HEK293 (cell line): ENCODE results near the gene FUT6.

ENCODE experiments used
- ATF2 ChIP-seq: fragments of 450-650 bp; formaldehyde crosslinking; IDR thresholded peaks from 2 replicates; pipeline ENCODE4 v1.5.1; 2016; ENCODE audit warnings: missing biosample characterization, missing genetic modification characterization, low read depth
- KLF1 ChIP-seq: fragments of 450-650 bp; formaldehyde crosslinking; IDR thresholded peaks from 2 replicates; pipeline ENCODE4 v1.5.1; 2016; ENCODE audit warnings: missing biosample characterization, missing genetic modification characterization
- KLF17 ChIP-seq: fragments of 450-650 bp; formaldehyde crosslinking; IDR thresholded peaks from 2 replicates; pipeline ENCODE4 v1.5.1; 2016; ENCODE audit warnings: missing biosample characterization, missing genetic modification characterization
- REST ChIP-seq: fragments of 450-650 bp; formaldehyde crosslinking; IDR thresholded peaks from 2 replicates; pipeline ENCODE4 v1.5.1; 2016; ENCODE audit warnings: missing biosample characterization, missing genetic modification characterization
- SCRT2 ChIP-seq: fragments of 450-650 bp; formaldehyde crosslinking; IDR thresholded peaks from 2 replicates; pipeline ENCODE4 v1.5.1; 2016; ENCODE audit warnings: missing biosample characterization, missing genetic modification characterization
- SP3 ChIP-seq: fragments of 450-650 bp; formaldehyde crosslinking; IDR thresholded peaks from 2 replicates; pipeline ENCODE4 v1.5.1; 2016; ENCODE audit warnings: missing biosample characterization, missing genetic modification characterization
- ZBTB20 ChIP-seq: fragments of 450-650 bp; formaldehyde crosslinking; IDR thresholded peaks from 2 replicates; pipeline ENCODE4 v1.5.1; 2016; ENCODE audit warnings: missing biosample characterization, missing genetic modification characterization
- ZNF175 ChIP-seq: fragments of 450-650 bp; formaldehyde crosslinking; IDR thresholded peaks from 2 replicates; pipeline ENCODE4 v1.5.1; 2016; ENCODE audit warnings: missing biosample characterization, missing genetic modification characterization
- ZNF2 ChIP-seq: fragments of 450-650 bp; formaldehyde crosslinking; IDR thresholded peaks from 2 replicates; pipeline ENCODE4 v1.5.1; 2016; ENCODE audit warnings: missing biosample characterization, missing genetic modification characterization
- ZNF341 ChIP-seq: fragments of 450-650 bp; formaldehyde crosslinking; IDR thresholded peaks from 2 replicates; pipeline ENCODE4; 2016; ENCODE audit warnings: low read depth, missing biosample characterization, missing genetic modification characterization
- ZNF391 ChIP-seq: fragments of 450-650 bp; formaldehyde crosslinking; IDR thresholded peaks from 2 replicates; pipeline ENCODE4 v1.5.1; 2016; ENCODE audit warnings: low read depth, missing biosample characterization, missing genetic modification characterization, borderline replicate concordance
- ZNF514 ChIP-seq: fragments of 450-650 bp; formaldehyde crosslinking; IDR thresholded peaks from 2 replicates; pipeline ENCODE4 v1.5.1; 2016; ENCODE audit warnings: missing biosample characterization, missing genetic modification characterization
- ZNF580 ChIP-seq: fragments of 450-650 bp; formaldehyde crosslinking; IDR thresholded peaks from 2 replicates; pipeline ENCODE4 v1.5.1; 2016; ENCODE audit warnings: missing biosample characterization, missing genetic modification characterization
- ZNF600 ChIP-seq: fragments of 450-650 bp; formaldehyde crosslinking; IDR thresholded peaks from 2 replicates; pipeline ENCODE4 v1.5.1; 2016; ENCODE audit warnings: missing biosample characterization, missing genetic modification characterization
- ZNF610 ChIP-seq: fragments of 450-650 bp; formaldehyde crosslinking; IDR thresholded peaks from 2 replicates; pipeline ENCODE4 v1.5.1; 2016; ENCODE audit warnings: missing biosample characterization, missing genetic modification characterization, borderline replicate concordance
- ZNF639 ChIP-seq: fragments of 450-650 bp; formaldehyde crosslinking; IDR thresholded peaks from 2 replicates; pipeline ENCODE4 v1.5.1; 2016; ENCODE audit warnings: missing biosample characterization, missing genetic modification characterization
- ZNF692 ChIP-seq: fragments of 450-650 bp; formaldehyde crosslinking; IDR thresholded peaks from 2 replicates; pipeline ENCODE4 v1.5.1; 2016; ENCODE audit warnings: missing biosample characterization, missing genetic modification characterization
- ZNF76 ChIP-seq: fragments of 450-650 bp; formaldehyde crosslinking; IDR thresholded peaks from 2 replicates; pipeline ENCODE4; 2016; ENCODE audit warnings: low read depth, missing biosample characterization, missing genetic modification characterization, borderline replicate concordance
- ZXDB ChIP-seq: fragments of 450-650 bp; formaldehyde crosslinking; IDR thresholded peaks from 2 replicates; pipeline ENCODE4 v1.5.1; 2016; ENCODE audit warnings: missing biosample characterization, missing genetic modification characterization
- TF ChIP-seq, protein P1 (sequence below): fragments of 450-650 bp; formaldehyde crosslinking; IDR thresholded peaks from 2 replicates; pipeline ENCODE4 v1.5.1; 2017; ENCODE audit warnings: missing biosample characterization, missing genetic modification characterization
- TF ChIP-seq, protein P2 (sequence below): fragments of 450-650 bp; formaldehyde crosslinking; IDR thresholded peaks from 2 replicates; pipeline ENCODE4 v1.5.1; 2016; ENCODE audit warnings: missing biosample characterization, missing genetic modification characterization

FUT6 gene

GRCh38 chr19:5790559-5791520 is 48.7 kb downstream of the FUT6 start, which contains the start of gene DUS3L (continued):
- TF ChIP-seq ATF2 (tag by site-specific recombination) = peak; percentile 94
- TF ChIP-seq ZNF76 = peak; percentile 100
- TF ChIP-seq ZNF2 (tag by site-specific recombination) = peak; percentile 94
- TF ChIP-seq ZNF391 = peak; percentile 67; the same call in 1 of the 2 replicates
- TF ChIP-seq ZNF610 = peak; percentile 80; the same call in 1 of the 2 replicates
- peak; percentile 97 for TF ChIP-seq ZXDB
- peak; percentile 85; the same call in 1 of the 2 replicates for TF ChIP-seq ZNF600 (tag by site-specific recombination)
- TF ChIP-seq KLF17 (tag by site-specific recombination) = peak; percentile 91
- no peak for TF ChIP-seq ZNF514 (tag by site-specific recombination)
- TF ChIP-seq ZNF692 (tag by site-specific recombination) = peak; percentile 85
- peak; percentile 97 for TF ChIP-seq ZNF639 (tag by site-specific recombination)
- peak; percentile 98 for TF ChIP-seq ZNF341 (tag by site-specific recombination)
- TF ChIP-seq, protein P1, sequence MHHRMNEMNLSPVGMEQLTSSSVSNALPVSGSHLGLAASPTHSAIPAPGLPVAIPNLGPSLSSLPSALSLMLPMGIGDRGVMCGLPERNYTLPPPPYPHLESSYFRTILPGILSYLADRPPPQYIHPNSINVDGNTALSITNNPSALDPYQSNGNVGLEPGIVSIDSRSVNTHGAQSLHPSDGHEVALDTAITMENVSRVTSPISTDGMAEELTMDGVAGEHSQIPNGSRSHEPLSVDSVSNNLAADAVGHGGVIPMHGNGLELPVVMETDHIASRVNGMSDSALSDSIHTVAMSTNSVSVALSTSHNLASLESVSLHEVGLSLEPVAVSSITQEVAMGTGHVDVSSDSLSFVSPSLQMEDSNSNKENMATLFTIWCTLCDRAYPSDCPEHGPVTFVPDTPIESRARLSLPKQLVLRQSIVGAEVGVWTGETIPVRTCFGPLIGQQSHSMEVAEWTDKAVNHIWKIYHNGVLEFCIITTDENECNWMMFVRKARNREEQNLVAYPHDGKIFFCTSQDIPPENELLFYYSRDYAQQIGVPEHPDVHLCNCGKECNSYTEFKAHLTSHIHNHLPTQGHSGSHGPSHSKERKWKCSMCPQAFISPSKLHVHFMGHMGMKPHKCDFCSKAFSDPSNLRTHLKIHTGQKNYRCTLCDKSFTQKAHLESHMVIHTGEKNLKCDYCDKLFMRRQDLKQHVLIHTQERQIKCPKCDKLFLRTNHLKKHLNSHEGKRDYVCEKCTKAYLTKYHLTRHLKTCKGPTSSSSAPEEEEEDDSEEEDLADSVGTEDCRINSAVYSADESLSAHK = 0 out of 2 replicates have a peak, but pooled peaks have one; percentile 9
- TF ChIP-seq ZNF175 = no peak
- peak; percentile 84; the same call in 1 of the 2 replicates for TF ChIP-seq ZNF580 (tag by site-specific recombination)
- peak; percentile 43 for TF ChIP-seq KLF1
- peak; percentile 84 for TF ChIP-seq SP3 (tag by site-specific recombination)
- TF ChIP-seq, protein P2, sequence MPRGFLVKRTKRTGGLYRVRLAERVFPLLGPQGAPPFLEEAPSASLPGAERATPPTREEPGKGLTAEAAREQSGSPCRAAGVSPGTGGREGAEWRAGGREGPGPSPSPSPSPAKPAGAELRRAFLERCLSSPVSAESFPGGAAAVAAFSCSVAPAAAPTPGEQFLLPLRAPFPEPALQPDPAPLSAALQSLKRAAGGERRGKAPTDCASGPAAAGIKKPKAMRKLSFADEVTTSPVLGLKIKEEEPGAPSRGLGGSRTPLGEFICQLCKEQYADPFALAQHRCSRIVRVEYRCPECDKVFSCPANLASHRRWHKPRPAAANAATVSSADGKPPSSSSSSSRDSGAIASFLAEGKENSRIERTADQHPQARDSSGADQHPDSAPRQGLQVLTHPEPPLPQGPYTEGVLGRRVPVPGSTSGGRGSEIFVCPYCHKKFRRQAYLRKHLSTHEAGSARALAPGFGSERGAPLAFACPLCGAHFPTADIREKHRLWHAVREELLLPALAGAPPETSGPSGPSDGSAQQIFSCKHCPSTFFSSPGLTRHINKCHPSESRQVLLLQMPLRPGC = peak; percentile 79
- TF ChIP-seq REST (tag by site-specific recombination) = peak; percentile 48; the same call in 1 of the 2 replicates
- TF ChIP-seq ZBTB20 (tag by site-specific recombination) = peak; percentile 38; the same call in 1 of the 2 replicates
- TF ChIP-seq SCRT2 = 0 out of 2 replicates have a peak, but pooled peaks have one; percentile 30
